ENCODE data around the gene CD83.

Gene CD83

GRCh38 chr6:14092316-14092715 lies 25.3 kb upstream of the CD83 start:
- no peak for DNase-seq

- no peak for DNase-seq
These were observed 24.5 kb upstream of the CD83 start for GRCh38 chr6:14092838-14093789.

- no peak for DNase-seq
These were observed 22.9 kb upstream of the CD83 start for GRCh38 chr6:14094721-14095120.

- no peak for DNase-seq
These were observed 22.1 kb upstream of the CD83 start for GRCh38 chr6:14095437-14095836.

DNA sequence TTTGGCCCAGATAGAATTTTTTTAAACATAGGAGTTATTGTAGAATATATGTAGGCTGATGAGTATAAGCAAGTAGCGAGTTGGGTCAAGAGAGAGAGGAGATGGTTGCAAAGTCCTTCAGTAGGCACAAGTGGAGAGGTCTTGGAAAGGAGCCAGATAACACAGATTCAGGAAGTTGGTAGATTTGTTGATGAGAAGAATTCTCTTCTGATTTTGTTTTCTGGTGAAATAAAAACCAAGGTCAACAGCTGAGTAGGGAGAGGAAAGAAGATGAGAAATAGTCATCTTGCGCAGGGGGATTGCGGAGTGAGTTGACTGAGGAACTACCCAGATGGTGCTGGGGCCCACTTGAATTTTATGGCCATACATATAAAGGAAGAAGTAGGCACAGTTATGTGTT lies 17.4 kb upstream of the CD83 start:
- DNase-seq = no peak

GRCh38 chr6:14100966-14101365 lies 16.6 kb upstream of the CD83 start:
- DNase-seq = no peak

DNA sequence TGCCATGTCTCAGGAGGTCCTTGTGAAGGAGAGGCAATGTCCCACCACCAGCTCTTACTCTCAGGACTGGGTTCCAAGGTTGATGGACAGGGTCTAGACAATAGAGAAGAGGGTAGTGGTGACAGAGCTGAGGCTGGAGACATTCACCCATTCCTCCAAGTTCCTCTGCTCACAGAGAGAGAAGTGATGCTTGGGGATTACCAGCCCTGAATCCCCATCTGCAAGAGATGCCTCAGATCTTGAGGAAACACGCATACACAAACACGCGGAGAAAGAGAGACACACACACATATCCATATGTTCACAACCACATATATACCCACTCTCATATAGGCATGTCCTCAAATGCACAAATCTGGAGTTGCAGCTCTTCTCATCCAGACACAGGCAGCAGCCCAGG lies 15.2 kb upstream of the CD83 start:
- DNase-seq = no peak

GRCh38 chr6:14105547-14105946 lies 12.0 kb upstream of the CD83 start:
- DNase-seq = no peak

DNA sequence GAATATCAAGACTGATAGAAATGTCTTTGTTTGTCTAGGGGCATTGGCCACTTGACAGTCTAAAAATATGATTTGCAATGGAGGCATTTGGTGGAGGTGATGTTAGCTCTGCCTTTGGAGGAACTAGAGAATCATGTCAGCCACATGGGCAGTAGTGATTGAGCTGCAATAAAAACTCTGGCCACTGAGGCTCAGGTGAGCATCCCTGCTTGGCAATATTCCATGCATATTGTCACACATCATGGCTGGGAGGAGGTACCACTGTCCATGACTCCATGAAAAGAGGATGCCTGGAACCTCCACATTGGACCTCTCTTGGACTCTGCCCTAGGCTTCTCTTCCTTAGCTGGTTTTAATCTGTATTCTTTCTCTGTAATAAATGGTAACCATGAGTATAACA lies 10.6 kb upstream of the CD83 start:
- no peak for DNase-seq

GRCh38 chr6:14107711-14108494 lies 9.7 kb upstream of the CD83 start:
- no peak for DNase-seq

DNA sequence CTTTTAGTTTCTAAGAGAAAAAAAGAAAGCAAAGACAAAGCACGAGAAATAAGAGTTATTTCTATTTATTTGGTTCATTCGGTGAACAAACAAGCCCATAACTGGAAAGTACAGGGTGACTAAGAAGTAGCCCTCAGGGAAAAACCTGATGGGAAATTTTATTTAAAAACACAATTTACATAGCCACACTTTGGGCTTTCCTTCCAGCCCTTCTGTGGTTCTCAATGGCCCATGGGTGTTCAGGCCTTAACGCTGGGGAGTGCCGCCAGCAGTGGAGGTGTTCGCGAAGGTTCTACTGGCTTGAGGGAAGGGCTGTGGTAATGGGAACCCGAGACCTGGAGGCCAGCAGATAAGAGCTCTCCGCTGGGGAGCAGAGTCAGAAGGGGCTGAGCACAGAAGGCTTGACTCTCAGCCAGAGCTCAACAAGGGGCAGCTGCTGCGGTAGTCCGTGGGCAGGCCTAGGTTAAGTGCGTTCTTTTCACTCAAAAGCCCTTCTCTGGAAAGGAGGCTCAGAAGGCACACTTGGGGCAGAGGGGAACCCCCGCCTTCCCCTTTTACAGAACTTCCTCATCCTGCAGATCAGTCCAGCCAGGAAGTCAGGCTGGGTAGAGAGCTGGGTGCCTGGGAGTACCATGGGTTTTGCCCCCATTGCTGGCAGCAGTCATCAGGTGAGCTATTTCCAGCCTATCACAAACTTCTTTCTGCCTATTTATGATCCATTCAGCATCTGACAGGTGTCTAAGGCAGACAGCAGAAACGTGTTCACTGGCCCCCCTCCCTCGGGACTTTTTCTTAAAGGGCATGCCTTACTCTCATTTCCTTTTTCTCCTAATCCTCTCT lies 8.8 kb upstream of the CD83 start:
- peak; percentile 27 for DNase-seq

- no peak for DNase-seq
These were observed 8.2 kb upstream of the CD83 start for GRCh38 chr6:14109411-14109826.

- no peak for DNase-seq
These were observed 7.4 kb upstream of the CD83 start for GRCh38 chr6:14110001-14110818.

GRCh38 chr6:14113976-14114375 lies 3.6 kb upstream of the CD83 start:
- no peak for DNase-seq

- no peak for DNase-seq
These were observed 493 bp downstream of the CD83 start for GRCh38 chr6:14118091-14118439.

- no peak for DNase-seq
These were observed 874 bp downstream of the CD83 start for GRCh38 chr6:14118446-14118845.

- no peak for DNase-seq
These were observed 2.2 kb downstream of the CD83 start for GRCh38 chr6:14119784-14120183.

DNA sequence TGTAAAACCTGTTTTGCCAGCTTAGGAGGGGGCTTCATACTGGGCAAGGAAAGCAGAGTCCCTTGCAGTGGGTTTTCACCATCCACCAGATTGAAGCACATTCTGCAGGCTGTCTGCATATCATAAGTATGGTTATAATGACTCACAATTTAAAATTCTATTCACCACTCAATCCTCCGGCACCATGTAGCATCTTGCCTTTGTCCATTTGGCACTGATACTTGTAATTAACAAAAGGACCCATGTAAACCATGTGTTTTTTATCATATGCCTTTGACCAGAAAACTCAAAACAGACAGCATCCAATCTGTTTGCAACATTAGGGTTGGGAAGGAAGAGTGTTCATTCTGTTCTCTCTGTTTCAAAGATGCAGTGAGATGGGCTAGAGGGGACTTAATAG lies 3.0 kb downstream of the CD83 start:
- DNase-seq = no peak

DNA sequence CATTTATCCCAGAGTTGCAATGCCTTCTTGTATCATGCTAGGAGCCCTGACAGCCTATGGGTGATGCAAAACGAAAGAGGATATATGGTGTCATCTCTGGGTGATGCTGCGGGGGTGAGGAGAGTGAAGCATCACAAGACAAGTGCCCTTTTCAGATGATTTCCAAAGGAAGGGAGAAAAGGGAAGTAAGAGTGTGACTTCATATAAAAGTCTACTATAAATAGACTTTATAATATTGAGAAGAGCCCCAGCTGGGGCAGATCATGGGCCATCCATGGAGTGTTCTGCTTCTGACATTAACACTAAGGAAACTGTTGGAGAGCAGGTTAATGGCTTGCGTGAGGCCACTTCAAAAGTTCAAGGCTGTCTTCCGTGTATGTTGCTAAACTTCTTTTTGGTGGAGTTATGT lies 4.4 kb downstream of the CD83 start:
- DNase-seq = peak; percentile 59

- no peak for DNase-seq
These were observed 6.0 kb downstream of the CD83 start for GRCh38 chr6:14123386-14124111.

DNA sequence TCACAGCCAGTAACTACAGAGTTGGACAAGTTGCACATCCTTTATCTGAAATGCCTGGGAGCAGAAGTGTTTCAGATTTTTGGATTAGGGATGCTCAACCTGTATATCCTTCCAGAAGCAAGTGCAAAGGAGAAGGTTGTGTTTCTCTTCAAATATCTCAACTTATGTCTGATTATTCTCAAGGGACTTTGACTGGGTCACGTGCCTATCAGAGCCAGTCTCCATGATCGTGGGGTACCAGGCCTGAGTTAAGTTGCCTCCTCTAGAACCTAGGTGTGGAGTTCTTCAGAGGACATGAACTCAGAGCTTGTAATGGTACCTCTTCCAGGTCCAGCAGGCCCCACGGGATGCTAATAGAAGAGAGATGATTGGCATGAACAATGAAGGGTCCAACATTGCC lies 7.8 kb downstream of the CD83 start:
- DNase-seq = no peak

- DNase-seq = no peak
These were observed 8.6 kb downstream of the CD83 start for GRCh38 chr6:14126191-14126590.

All from stimulated activated CD4-positive, alpha-beta T cell treated with anti-CD3 and anti-CD28 coated beads, Interleukin-1b, Interleukin-23, amount 100 ng/mL, for 48 hours (primary cell).